D721Med (cell line): ENCODE results near the gene TMEM169.
"Not testable (repeated sequence)": the region's sequence is repeated elsewhere in the genome, so short reads cannot be mapped to it uniquely, and the experiment has no call there.

Source experiments
- DNase-seq: peaks from one replicate; pipeline ENCODE4 v3.0.0; 2011; ENCODE audit warnings: low spot score; ENCODE audit not compliant: insufficient read length
- FAIRE-seq: peaks from 2 replicates; lab custom pipeline; 2011; peaks lifted over from hg19 to GRCh38; lab: Jason Lieb, UNC
- TF ChIP-seq, protein P1 (sequence below): IDR thresholded peaks from 2 replicates; pipeline ENCODE4 v1.5.1; 2012; ENCODE audit warnings: mild to moderate bottlenecking, control low read depth; ENCODE audit not compliant: insufficient read depth; ENCODE audit errors: missing control alignments

TMEM169 gene

DNA sequence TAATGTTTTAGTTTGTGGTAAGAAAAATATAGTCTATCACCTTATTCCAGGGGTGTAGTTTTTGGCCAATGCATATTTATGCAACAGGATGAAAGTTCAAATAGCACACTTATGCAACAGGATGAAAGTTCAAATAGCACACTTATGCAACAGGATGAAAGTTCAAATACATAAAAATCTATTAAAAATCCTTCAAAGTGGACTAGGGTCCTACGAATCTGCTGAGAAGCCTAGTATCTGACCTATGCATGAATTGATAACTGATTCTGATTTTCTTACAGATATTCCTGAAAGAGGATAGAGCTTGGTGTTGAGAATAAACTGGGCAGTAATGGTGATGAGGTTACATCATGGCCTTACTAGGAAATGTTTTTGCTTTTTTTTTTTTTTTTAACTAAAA lies 2.9 kb upstream of the TMEM169 start:
- FAIRE-seq: no peak
- TF ChIP-seq, protein P1, sequence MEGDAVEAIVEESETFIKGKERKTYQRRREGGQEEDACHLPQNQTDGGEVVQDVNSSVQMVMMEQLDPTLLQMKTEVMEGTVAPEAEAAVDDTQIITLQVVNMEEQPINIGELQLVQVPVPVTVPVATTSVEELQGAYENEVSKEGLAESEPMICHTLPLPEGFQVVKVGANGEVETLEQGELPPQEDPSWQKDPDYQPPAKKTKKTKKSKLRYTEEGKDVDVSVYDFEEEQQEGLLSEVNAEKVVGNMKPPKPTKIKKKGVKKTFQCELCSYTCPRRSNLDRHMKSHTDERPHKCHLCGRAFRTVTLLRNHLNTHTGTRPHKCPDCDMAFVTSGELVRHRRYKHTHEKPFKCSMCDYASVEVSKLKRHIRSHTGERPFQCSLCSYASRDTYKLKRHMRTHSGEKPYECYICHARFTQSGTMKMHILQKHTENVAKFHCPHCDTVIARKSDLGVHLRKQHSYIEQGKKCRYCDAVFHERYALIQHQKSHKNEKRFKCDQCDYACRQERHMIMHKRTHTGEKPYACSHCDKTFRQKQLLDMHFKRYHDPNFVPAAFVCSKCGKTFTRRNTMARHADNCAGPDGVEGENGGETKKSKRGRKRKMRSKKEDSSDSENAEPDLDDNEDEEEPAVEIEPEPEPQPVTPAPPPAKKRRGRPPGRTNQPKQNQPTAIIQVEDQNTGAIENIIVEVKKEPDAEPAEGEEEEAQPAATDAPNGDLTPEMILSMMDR: no peak
- no peak for DNase-seq

GRCh38 chr2:216080048-216080447 lies 1.7 kb upstream of the TMEM169 start:
- not testable (repeated sequence) for FAIRE-seq, DNase-seq

- DNase-seq (no peak), FAIRE-seq (no peak)
- TF ChIP-seq, protein P1: no peak
Observed at GRCh38 chr2:216081012-216081411, 707 bp upstream of the TMEM169 start.

DNA sequence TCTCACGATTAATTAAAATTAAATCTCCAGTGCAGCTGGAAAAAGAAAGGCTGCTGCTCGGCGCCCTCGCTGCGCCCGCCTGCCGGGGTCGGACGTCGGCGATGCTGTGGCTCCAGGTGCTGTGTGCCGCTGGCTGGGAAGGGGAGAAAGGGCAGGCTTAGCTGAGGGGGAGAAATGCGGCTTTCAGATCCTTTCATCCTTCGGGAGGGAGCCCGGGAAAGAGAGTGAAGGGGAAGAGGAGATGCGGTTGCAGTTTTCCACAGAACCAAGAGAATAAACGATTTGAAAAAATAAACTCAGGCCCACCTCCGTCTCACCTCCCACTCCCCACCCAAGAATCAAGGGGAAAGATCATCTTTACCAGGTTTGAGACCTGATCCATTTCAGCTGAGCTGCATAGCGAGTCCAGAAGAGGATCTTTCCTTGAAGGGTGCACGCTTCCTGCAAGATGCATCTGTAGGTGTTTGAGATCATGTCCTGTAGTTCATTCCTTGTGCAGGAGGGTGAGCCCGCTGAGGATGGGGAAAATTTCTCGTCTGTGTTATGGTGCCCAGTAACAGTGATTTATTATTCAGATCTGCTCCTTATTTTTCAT lies 495 bp downstream of the TMEM169 start:
- TF ChIP-seq, protein P1: no peak
- FAIRE-seq: no peak
- DNase-seq: no peak

DNA sequence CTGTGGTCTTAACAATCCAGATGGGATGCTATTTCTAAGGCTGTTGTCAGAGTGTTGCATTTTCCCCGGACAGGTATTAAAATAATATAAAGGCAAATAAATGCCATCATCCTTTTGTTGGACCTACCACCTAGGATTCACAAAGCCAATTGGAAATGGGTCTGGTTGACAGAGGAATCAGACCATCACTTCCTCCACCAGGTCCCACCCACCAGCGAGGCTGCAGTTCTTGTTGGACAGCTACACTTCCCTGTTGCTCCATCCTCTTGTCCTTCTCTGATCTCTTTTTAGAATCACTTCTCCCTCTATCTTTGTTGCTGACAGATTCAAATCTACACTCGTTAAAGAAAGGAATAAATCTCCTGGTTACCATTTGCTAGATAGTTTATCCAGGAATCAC lies 1.1 kb downstream of the TMEM169 start:
- FAIRE-seq: peak; percentile 21
- TF ChIP-seq, protein P1: no peak
- DNase-seq: no peak

DNA sequence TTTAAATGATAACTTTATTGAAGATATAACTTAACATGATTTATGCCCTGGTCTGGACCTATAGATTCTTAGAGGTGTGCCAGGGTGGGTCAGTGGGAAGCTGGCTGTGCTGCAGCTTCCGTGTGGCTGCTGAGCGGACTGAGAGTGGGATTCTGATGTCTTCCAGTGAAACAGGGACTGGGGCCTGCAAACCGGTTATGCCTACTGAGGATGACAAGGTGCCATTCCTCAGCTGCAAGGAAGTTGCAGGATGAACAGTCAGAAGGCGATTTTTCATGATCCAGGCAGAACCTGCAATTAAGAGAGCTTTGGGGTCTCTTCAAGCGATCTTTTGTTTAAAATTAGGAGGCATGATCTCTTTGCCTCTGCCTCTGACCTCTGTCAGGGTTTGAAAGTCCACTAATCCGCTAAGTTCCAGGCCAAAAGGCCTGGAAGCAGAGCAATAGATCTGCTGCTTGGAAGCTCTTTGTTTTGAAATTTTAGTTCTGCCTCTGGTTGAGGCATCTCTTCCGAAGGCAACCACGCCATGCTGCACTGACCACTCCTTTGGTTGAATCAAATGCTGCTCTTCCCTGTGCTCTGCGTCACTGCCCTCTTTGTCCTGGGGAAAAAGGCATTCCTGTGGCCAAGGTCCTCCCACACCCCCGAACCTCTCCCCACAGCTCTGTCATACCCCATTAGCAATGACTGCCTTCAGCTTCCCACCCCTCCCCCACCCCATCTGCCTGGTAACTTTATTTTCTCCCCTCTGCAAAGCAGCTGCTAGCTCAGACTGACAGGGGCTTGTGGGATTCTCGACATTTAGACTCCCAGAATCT lies 2.0 kb downstream of the TMEM169 start:
- FAIRE-seq: no peak
- peak; percentile 37 for DNase-seq

DNA sequence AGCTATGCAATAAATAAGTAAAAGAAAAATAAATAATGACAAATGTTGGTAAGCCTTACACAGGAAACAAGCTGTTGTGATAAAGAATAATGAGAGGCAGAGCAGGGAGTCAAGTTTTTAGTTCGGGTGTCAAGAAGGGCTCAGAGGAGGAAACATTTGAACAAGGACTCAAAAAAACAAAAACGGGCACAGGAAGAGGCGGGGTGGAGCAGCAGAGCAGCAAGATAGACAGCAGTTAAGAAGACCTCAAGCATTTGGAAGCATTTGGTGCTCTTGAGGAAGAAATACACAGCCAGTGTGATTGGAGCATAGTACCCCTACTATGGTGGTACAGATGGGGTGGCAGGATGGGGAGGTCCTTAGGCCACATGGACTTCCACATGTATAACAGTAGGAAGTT lies 2.8 kb downstream of the TMEM169 start:
- FAIRE-seq (no peak), DNase-seq (no peak)
- TF ChIP-seq, protein P1: no peak

More for the DNA sequence above, 2.0 kb downstream of the TMEM169 start:
- TF ChIP-seq, protein P1: no peak
